HG03097 (cell line): Measurements from ENCODE around the gene SPATA12.
A peak's percentile ranks its signal among the peaks of the same experiment; 100 is the strongest.

ENCODE experiments used
- ATAC-seq: cut with Tn5 transposase; IDR thresholded peaks from one replicate; pipeline ENCODE4 v1.9.1; 2021; ENCODE audit not compliant: unreplicated experiment, low FRiP score

Gene SPATA12

DNA sequence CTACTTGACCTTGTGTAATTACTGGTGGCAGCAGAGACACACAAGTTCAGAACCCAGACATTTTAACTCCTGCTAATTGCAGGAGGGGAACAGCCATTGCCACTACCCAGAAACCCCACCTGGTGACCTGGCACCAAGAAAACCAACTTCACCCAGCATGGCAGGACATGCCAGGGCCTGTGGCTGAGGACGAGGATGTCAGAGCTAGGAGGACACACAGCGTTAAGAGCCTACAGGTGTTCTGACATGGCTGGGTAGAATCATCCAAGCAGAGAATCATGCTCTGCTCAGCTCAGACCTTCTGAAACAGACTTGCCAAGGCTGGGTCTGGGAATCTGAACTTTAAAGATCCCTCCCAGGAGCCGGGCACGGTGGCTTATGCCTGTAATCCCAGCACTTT is 11.7 kb upstream of the SPATA12 start:
- ATAC-seq: no peak

DNA sequence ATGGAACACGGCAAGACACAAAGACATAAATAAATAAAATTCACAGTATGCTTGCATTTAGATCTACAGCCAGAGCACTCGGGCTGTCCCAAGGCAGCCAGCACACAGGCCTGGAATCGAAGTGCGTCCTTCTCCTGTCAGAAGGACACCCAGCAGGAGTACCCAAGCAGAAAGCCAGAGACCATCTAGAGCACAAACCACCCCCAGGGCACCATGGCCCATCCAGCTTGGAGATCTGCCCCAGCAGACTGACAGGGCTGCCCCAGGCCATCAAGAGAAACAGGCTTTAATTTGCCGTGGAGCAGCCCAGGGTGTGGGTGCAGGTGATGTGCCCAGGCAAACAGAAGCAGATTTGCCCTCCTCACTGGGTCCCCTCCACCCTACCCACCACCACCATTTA is 7.8 kb upstream of the SPATA12 start:
- no peak for ATAC-seq

- no peak for ATAC-seq
Observed at GRCh38 chr3:57053122-57053521, 7.3 kb upstream of the SPATA12 start.

- no peak for ATAC-seq
Observed at GRCh38 chr3:57057351-57057750, 3.1 kb upstream of the SPATA12 start.

DNA sequence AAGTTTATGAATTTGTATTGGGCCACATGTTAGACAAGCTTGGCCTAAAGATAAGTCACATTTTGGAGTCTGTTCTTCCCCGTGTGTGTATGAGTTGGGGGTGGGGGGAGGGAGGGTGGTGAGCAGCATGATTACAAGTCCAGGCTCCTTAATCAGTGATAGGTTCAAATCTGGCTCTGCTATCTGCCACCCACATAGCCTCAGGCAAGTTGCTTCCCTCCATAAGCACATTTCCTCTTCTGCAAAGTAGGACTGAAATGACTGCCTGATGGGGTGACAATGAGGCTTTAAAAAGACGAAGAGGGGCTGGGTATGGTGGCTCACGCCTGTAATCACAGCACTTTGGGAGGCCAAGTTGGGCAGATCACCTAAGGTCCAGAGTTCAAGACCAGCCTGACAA is 1.1 kb upstream of the SPATA12 start:
- no peak for ATAC-seq

GRCh38 chr3:57061556-57061955 is 1.1 kb downstream of the SPATA12 start:
- ATAC-seq: no peak

GRCh38 chr3:57062101-57062631 is 1.7 kb downstream of the SPATA12 start:
- ATAC-seq: no peak

DNA sequence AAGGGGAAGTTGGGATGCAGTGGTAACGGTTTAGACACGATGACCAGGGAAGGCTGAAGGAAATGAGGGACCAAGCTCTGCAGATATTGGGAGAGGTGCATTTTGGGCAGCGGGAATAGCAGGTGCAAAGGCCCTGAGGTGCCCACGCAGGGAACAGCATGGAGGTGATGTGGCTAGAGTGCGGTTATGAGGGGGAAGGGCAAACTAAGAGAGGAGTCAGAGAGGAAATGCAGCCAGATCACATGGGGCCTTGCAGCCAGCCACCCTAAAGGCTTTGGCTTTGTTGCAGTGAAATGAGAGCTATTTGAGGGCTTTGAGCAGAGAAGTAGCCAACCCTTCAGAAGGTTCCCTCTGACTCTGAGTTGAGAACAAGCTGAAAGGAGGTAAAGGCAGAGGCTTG is 2.6 kb downstream of the SPATA12 start:
- ATAC-seq: no peak

DNA sequence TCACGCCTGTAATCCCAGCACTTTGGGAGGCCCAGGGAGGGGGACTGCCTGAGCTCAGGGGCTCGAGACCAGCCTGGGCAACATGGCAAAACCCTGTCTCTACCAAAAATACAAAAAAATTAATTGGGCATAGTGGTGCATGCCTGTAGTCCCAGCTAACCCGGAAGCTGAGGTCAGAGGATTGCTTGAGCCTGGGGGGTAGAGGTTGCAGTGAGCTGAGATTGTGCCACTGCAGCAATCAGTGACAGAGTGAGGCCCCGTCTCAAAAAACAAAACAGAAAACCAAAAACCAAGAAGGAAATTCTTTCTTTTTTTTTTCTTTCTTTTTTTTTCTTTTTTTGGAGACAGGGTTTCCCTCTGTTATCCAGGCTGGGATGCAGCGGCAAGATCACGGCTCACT is 3.5 kb downstream of the SPATA12 start:
- no peak for ATAC-seq

DNA sequence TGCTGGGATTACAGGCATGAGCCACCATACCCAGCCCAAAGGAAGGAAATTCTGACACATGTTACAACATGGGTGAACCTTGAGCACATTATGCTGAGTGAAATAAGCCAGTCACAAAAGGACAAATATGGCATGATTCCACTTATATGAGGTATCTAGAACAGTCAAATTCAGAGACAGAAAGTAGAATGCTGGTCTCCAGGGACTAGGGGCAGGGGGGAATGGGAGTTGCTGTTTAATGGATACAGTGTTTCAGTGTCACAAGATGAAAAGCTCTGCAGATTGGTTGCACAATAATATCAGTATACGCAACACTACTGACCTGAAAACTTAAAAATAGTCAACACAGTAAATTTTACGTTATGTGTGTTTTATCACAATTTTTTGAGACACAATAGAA is 4.1 kb downstream of the SPATA12 start:
- ATAC-seq: no peak

DNA sequence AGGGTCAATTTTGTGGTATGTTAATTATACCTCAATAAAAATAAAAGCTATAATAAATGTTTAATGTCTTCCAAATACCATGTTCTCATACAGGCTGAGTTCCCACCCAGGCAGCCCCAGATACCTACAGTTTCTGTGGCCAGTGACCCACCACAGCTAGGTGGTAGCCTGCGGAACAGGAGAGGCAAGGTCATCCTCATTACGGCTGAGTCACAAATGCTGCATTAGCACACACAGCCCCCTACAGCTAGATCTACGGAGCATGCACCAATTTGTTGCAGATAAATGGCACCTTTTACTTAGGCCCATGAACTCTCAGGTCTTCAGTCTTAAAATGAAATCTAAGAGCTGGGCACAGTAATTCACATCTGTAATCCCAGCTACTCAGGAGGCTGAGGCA is 5.1 kb downstream of the SPATA12 start:
- no peak for ATAC-seq

- ATAC-seq: no peak
Observed at GRCh38 chr3:57066471-57066870, 6.0 kb downstream of the SPATA12 start.

GRCh38 chr3:57068437-57069089 is 8.1 kb downstream of the SPATA12 start:
- ATAC-seq: peak; percentile 97

DNA sequence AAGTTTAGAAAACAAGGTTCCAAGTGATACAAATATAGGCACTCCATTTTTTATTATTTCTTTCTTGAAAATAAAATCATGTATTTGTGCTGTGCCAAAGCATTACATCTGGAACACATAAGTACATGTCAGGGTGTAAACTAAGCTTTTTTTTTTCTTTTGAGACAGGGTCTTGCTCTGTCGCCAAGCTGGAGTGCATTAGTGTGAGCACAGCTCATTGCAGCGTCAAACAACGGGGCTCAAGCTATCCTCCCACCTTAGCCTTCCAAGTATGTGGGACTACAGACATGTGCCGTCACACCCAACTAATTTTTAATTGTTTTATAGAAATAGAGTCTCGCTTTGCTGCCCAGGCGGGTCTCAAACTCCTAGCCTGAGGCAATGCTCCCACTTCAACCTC is 9.0 kb downstream of the SPATA12 start:
- no peak for ATAC-seq

- ATAC-seq: no peak
Observed at GRCh38 chr3:57073628-57074027, 13.2 kb downstream of the SPATA12 start.

- no peak for ATAC-seq
Observed at GRCh38 chr3:57074135-57074534, 13.7 kb downstream of the SPATA12 start.

- ATAC-seq: no peak
Observed at GRCh38 chr3:57076422-57076951, 16.0 kb downstream of the SPATA12 start.

DNA sequence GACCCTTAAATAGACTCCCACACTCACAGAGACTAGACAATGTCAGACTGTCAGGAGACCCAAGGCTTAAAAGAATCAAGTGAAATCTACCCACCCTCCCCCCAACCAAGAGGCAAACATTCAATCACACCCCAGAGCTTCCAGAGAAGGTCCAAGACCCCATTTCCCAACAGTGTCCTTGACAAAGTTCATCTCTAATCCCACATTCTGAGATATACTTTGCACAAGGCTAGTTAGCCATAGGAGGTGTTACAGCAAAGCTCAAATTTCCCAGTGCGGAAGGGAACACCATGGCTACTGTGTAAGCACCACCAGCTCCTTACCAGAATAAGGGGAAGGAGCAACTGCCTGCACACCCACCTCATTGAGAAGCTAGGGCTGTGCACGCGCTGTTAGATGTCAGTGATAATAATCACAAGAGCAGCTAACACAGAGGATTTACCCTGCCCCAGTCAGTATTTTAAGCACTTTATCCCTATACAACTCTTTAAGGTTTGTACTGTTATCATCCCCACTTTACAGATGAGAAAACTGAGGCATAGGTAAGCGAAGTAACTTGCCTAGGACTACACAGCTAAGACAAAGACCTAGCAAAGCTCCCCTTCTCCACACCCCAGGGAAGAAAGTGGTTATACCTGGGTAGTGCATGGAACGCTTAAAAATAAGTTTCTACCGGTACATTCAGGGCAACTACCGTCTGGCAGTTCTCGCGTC is 17.3 kb downstream of the SPATA12 start:
- ATAC-seq: no peak

DNA sequence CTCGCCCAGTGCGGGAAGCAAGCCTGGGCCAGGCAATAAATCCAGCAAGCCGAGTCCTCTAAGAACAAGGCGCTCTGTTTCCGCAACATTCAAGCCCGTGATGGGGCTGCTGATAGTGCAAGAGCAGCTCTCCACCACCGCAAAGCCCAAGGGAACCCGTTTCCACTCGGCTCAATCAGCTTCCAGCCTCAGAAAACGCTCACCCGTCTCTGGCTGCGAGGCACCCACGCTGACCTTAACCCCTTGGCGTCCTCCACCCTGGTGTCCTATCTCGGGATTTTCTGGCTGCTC is 17.8 kb downstream of the SPATA12 start:
- no peak for ATAC-seq

GRCh38 chr3:57078635-57079473 is 18.4 kb downstream of the SPATA12 start:
- ATAC-seq: no peak

DNA sequence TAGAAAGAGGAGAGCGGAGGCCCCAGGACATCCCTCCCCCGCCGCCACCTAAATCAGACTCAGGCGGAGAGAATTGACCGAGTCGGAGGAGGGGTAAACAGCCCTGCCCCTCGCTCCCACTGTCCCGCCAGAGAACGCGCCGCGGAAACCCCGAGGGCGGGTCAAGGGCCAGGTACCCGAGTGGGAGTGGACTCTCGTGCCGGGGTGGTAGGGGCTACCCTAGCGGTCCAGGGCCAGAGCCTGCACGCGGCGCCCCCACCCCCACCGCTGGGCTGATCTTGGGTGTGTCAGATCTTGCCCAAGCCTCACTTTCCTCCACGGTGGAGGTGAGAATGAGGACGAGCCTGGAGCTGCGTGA is 19.0 kb downstream of the SPATA12 start:
- ATAC-seq: no peak
